BJ (cell line): ENCODE data around the gene PPP4R3C. TPM values are rescaled to one million over a fixed set of nuclear protein-coding genes. Genes with fewer than 3 reads are reported as not detected.

ENCODE experiments used
- CTCF ChIA-PET: fragments of 350-600 bp; formaldehyde crosslinking; extraction: SDS; loops from one replicate; lab custom pipeline; 2021; ENCODE audit warnings: antibody characterized with exemption, inconsistent platforms; lab: Yijun Ruan, JAX
- POLR2A ChIA-PET: fragments of 300-600 bp; sonication (Branson Sonifier 250); formaldehyde crosslinking; extraction: SDS; loops from one replicate; lab custom pipeline; 2021; ENCODE audit warnings: antibody characterized with exemption; lab: Charles Lee
- DNase-seq: peaks from one replicate; pipeline ENCODE4 v3.0.0-alpha.2; 2011; ENCODE audit warnings: low read depth
- H3K27me3 ChIP-seq: 2 replicates; pipeline ENCODE4 v1.6.0; 2011; ENCODE audit warnings: low read length; ENCODE audit not compliant: control insufficient read depth, insufficient read depth
- H3K36me3 ChIP-seq: 2 replicates; pipeline ENCODE4 v1.5.1; 2011; ENCODE audit warnings: low read length; ENCODE audit not compliant: control insufficient read depth, insufficient read depth
- H3K4me3 ChIP-seq: 2 replicates; pipeline ENCODE4 v1.5.1; 2011; ENCODE audit warnings: low read depth, mild to moderate bottlenecking, control low read depth, low read length
- polyA plus RNA-seq: library from polyadenylated mRNA; depleted of rRNA; stranded (reverse); fragments of >200 nt; gene quantifications from 2 replicates; pipeline ENCODE4 v1.2.3, GENCODE V29; 2011; rRNA removed
- TF ChIP-seq, protein P1 (sequence below): IDR thresholded peaks from 2 replicates; pipeline ENCODE4 v1.5.1; 2011; ENCODE audit warnings: low read depth, mild to moderate bottlenecking, control low read depth, inconsistent platforms, low read length, moderate library complexity; ENCODE audit not compliant: insufficient read depth

Gene PPP4R3C
- polyA plus RNA-seq, 1 experiment = not detected

- no peak overlapping the region for H3K4me3 ChIP-seq
- ChIA-PET POLR2A (no interaction called here), CTCF (no interaction called here)
- no peaks in the 10 kb centered on the region for H3K36me3 ChIP-seq
- no peaks in the 10 kb centered on the region for H3K27me3 ChIP-seq
- no peak for DNase-seq
- TF ChIP-seq, protein P1, sequence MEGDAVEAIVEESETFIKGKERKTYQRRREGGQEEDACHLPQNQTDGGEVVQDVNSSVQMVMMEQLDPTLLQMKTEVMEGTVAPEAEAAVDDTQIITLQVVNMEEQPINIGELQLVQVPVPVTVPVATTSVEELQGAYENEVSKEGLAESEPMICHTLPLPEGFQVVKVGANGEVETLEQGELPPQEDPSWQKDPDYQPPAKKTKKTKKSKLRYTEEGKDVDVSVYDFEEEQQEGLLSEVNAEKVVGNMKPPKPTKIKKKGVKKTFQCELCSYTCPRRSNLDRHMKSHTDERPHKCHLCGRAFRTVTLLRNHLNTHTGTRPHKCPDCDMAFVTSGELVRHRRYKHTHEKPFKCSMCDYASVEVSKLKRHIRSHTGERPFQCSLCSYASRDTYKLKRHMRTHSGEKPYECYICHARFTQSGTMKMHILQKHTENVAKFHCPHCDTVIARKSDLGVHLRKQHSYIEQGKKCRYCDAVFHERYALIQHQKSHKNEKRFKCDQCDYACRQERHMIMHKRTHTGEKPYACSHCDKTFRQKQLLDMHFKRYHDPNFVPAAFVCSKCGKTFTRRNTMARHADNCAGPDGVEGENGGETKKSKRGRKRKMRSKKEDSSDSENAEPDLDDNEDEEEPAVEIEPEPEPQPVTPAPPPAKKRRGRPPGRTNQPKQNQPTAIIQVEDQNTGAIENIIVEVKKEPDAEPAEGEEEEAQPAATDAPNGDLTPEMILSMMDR = no peak
These were observed 24.2 kb downstream of the PPP4R3C start for GRCh38 chrX:27438937-27439336.

DNA sequence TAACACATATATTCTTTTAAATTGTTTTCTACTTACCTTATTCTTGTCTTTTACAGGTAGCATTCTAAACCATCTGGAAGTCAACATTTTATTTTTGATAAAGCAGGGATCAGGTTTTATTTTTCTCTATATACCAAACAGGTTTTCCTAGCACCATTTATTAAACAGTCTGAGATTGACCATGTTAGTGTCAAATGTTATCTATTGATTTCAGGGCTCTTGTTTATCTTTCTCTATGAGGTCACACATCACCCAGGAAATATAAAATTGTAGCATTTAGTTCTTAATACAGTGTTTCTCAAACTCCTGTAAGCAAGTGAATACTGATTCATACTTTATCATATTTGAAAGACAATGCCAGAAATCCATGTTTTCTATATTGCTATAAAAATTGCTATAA lies 28.1 kb downstream of the PPP4R3C start:
- Histone ChIP-seq H3K27me3 (no peaks in the 10 kb centered on the region), H3K36me3 (no peaks in the 10 kb centered on the region), H3K4me3 (no peak overlapping the region)
- no peak for DNase-seq
- CTCF ChIA-PET = no interaction called here
- TF ChIP-seq, protein P1 = no peak
- POLR2A ChIA-PET = no interaction called here

Other genes starting within 250 kb of the PPP4R3C start
- not detected in 2 replicates for gene DCAF8L2, start 127.0 kb upstream of the PPP4R3C start, polyA plus RNA-seq